IMR-90 (cell line): ENCODE measurements around the gene UTP3.

Experiments
- BHLHE40 ChIP-seq: fragments of 150-350 bp; IDR thresholded peaks from 2 replicates; pipeline ENCODE4 v1.6.1; 2016; ENCODE audit warnings: mild to moderate bottlenecking, low read depth, low read length
- CTCF ChIP-seq: conservative IDR thresholded peaks from 2 replicates; pipeline ENCODE4 v1.5.1; 2012; ENCODE audit warnings: mild to moderate bottlenecking, low read depth, low read length, improper control_type of control experiment
- FOS ChIP-seq: fragments of 150-350 bp; IDR thresholded peaks from 2 replicates; pipeline ENCODE4 v1.6.1; 2016; ENCODE audit warnings: low read depth, low read length
- POLR2A ChIP-seq: IDR thresholded peaks from 2 replicates; pipeline ENCODE4 v1.6.1; 2012; ENCODE audit warnings: mild to moderate bottlenecking, low read depth, low read length
- RFX5 ChIP-seq: IDR thresholded peaks from 2 replicates; pipeline ENCODE4 v1.8.0; 2012; ENCODE audit warnings: low read depth, mild to moderate bottlenecking, low read length, moderate library complexity
- SMC3 ChIP-seq: fragments of 150-350 bp; IDR thresholded peaks from 2 replicates; pipeline ENCODE4 v1.6.1; 2016; ENCODE audit warnings: low read depth, mild to moderate bottlenecking, antibody characterized with exemption, low read length, moderate library complexity

- TF ChIP-seq BHLHE40, result no peak
- no peak for TF ChIP-seq POLR2A
- TF ChIP-seq SMC3, result no peak
- TF ChIP-seq FOS, result no peak
- TF ChIP-seq CTCF, result no peak
- no peak for TF ChIP-seq RFX5
These were observed 940 bp upstream of the UTP3 start for GRCh38 chr4:70687392-70687791.
